ENCODE data around the gene ZNF710. TPM values are rescaled to one million over a fixed set of nuclear protein-coding genes. Genes with fewer than 3 reads are reported as not detected.

ZNF710 gene
- total RNA-seq, 1 experiment from 2014 or later = 40.7 TPM

GRCh38 chr15:90020936-90021507 lies 19.9 kb downstream of the ZNF710 start:
- no peaks in the 10 kb centered on the region for H4K20me1 ChIP-seq (ENCODE audit: control insufficient read depth, insufficient read depth, insufficient read length)
- no peak overlapping the region for H2BK15ac ChIP-seq (ENCODE audit: low read depth, low read length)
- no peak overlapping the region for H3K4me2 ChIP-seq (ENCODE audit: insufficient read depth, insufficient read length, low read length)
- H4K5ac ChIP-seq (ENCODE audit: insufficient read length, low read depth, low read length) = no peak overlapping the region
- H2BK12ac ChIP-seq (ENCODE audit: insufficient read length, low read depth, low read length) = no peak overlapping the region
- no peaks in the 10 kb centered on the region for H3K27me3 Mint-ChIP-seq (ENCODE audit: low read depth)
- no peak overlapping the region for H3K9ac ChIP-seq (ENCODE audit: extremely low read depth, insufficient read length, low read length)
- no peaks in the 10 kb centered on the region; the same call in 1 of the 2 replicates for H3K4me1 ChIP-seq (ENCODE audit: insufficient read depth, low read length)
- H3K79me1 ChIP-seq (ENCODE audit: insufficient read depth, low read depth, low read length, poor library complexity, severe bottlenecking) = no peaks in the 10 kb centered on the region
- H3K79me2 ChIP-seq (ENCODE audit: insufficient read depth, low read length) = no peaks in the 10 kb centered on the region
- H4K91ac ChIP-seq (ENCODE audit: insufficient read length, low read depth, low read length) = no peak overlapping the region
- WGBS (ENCODE audit: extremely low coverage, insufficient read length, low lambda C conversion rate) = no CpG with 5 or more reads among the region's 10 CpGs
- H2AFZ ChIP-seq (ENCODE audit: low read length) = no peak overlapping the region
- H2AK5ac ChIP-seq (ENCODE audit: insufficient read length, low read length) = no peak overlapping the region
- no peak overlapping the region for H3K4ac ChIP-seq (ENCODE audit: low read depth, low read length)
- no peaks in the 10 kb centered on the region for H3K27me3 ChIP-seq (ENCODE audit: insufficient read depth, low read length)
- no peak overlapping the region for H3K23ac ChIP-seq (ENCODE audit: insufficient read length, low read depth, low read length)
- no peaks in the 10 kb centered on the region for H3K23me2 ChIP-seq (ENCODE audit: insufficient read length, low read depth, low read length, poor library complexity, severe bottlenecking)
- no peak overlapping the region for H3K4me3 Mint-ChIP-seq
- no peak overlapping the region for H3K27ac ChIP-seq (ENCODE audit: insufficient read length, low read depth, low read length)
- no peak overlapping the region for H3K56ac ChIP-seq (ENCODE audit: insufficient read length, low read depth, low read length)
- no peak overlapping the region for H4K8ac ChIP-seq (replicated peaks; ENCODE audit: insufficient read length, low read depth, low read length)
- no peak overlapping the region for H2BK20ac ChIP-seq (ENCODE audit: low read depth, low read length, poor library complexity, severe bottlenecking)
- no peak overlapping the region for H2BK5ac ChIP-seq (ENCODE audit: insufficient read length, low read length)
- H3K18ac ChIP-seq (ENCODE audit: insufficient read length, low read depth, low read length) = no peak overlapping the region
- no peak overlapping the region for H3K14ac ChIP-seq (ENCODE audit: insufficient read depth, low read length)
- no peak for DNase-seq
- TF ChIP-seq CTCF (conservative IDR thresholded peaks at IDR 0.05) = no peak
- H3K36me3 Mint-ChIP-seq (ENCODE audit: insufficient read depth in 1 of 3, low read depth in 3 of 3) = peaks cover 0 to 4% (median 0%) of the 10 kb centered on the region in 3 experiments; a peak in 1 of 7 replicates
- no peak overlapping the region for H3T11ph ChIP-seq (ENCODE audit: low read length)
- H3K9me3 ChIP-seq (ENCODE audit: control insufficient read depth, low read depth, low read length) = no peaks in the 10 kb centered on the region
- no peak overlapping the region for H3K27ac Mint-ChIP-seq
- no peak overlapping the region for H2BK120ac ChIP-seq (ENCODE audit: low read depth, low read length, poor library complexity, severe bottlenecking)
- H3K9me3 Mint-ChIP-seq = no peaks in the 10 kb centered on the region; a peak in 1 of 5 replicates
- H3K4me1 Mint-ChIP-seq = peaks cover 34 to 42% of the 10 kb centered on the region in 2 experiments
